Tibial nerve (tissue), 4 donors: ENCODE results near the gene ARMH2. TPM values are rescaled to one million over a fixed set of nuclear protein-coding genes. Genes with fewer than 3 reads are reported as not detected.

ENCODE experiments used
- DNase-seq, 2 donors: peaks; one replicate each; pipeline ENCODE4 v3.0.0-alpha.2; 2019; ENCODE audit warnings: low spot score in 2 of 2
- H3K27ac ChIP-seq, 4 donors: fragments of 200-600 bp; sonication (generic) in 3 of 4; one replicate each; pipeline ENCODE4 v1.5.1; 2017 to 2019; ENCODE audit warnings: mild to moderate bottlenecking in 1 of 4
- H3K27me3 ChIP-seq, 2 donors: fragments of 200-600 bp; sonication (generic) in 1 of 2; one replicate each; pipeline versions ENCODE4 v1.5.1 to v1.6.0; 2017 to 2019
- H3K36me3 ChIP-seq, 3 donors: fragments of 200-600 bp; sonication (generic); one replicate each; pipeline ENCODE4 v1.5.1; 2018 to 2019
- H3K4me1 ChIP-seq, 4 donors: fragments of 200-600 bp; sonication (generic) in 3 of 4; one replicate each; pipeline ENCODE4 v1.5.1; 2017 to 2019
- H3K4me3 ChIP-seq, 4 donors: fragments of 200-600 bp; sonication (generic) in 3 of 4; one replicate each; pipeline ENCODE4 v1.5.1; 2017 to 2019; ENCODE audit warnings: mild to moderate bottlenecking in 1 of 4, moderate library complexity in 1 of 4
- H3K9me3 ChIP-seq, 4 donors: fragments of 200-600 bp; sonication (generic) in 3 of 4; one replicate each; pipeline ENCODE4 v1.5.1; 2017 to 2019
- EP300 ChIP-seq, 2 donors: sonication (generic); formaldehyde crosslinking; IDR thresholded peaks; one replicate each; pipeline ENCODE4 v1.6.1; 2017; ENCODE audit warnings: antibody characterized with exemption in 2 of 2, mild to moderate bottlenecking in 1 of 2
- POLR2A ChIP-seq, 2 donors: fragments of 450-650 bp; IDR thresholded peaks; one replicate each; pipeline ENCODE4 v1.6.1; 2017; ENCODE audit warnings: antibody characterized with exemption in 2 of 2, mild to moderate bottlenecking in 2 of 2, moderate library complexity in 2 of 2
- WGBS, 2 donors: methylation state at CpG; one replicate each; pipeline ENCODE4 v1.1.5; 2018; 5-methylcytosine and 5-hydroxymethylcytosine counted together
- total RNA-seq, 4 donors: library from RNA; depleted of rRNA; stranded (reverse); fragments of >200 nt; gene quantifications; one replicate each; pipeline ENCODE4 v1.1.0, GENCODE V29; 2016
- TF ChIP-seq, protein P1 (sequence below), 5 experiments: fragments of 200-600 bp in 3 of 5; fragments of 450-650 bp in 2 of 5; sonication (generic) in 3 of 5; IDR thresholded peaks; one replicate each; pipeline ENCODE4 v1.5.1; 2016 to 2019; ENCODE audit warnings: antibody characterized with exemption in 5 of 5, mild to moderate bottlenecking in 3 of 5, moderate library complexity in 2 of 5

The ARMH2 gene
- total RNA-seq, 4 donors from 2014 or later: not detected

DNA sequence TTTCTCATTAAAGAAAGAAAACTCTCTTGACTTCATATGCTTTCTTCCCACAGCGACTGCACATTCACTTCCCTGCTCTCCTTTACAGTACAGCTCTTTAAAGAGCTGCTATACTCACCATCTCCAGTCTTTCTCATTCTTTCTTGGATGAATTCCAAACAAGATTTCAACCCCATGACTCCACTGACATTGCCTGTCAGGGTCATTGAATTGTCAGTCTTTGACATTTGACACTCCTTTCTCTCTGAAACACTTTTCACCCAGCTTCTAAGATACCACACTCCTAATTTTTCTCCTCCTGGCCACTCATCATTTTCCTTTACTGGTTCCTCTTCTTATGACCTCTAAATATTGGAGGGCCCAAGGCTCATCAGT, 811 bp upstream of the ARMH2 start:
- no peak for DNase-seq
- Histone ChIP-seq H3K4me3 (no peak overlapping the region), H3K36me3 (no peaks in the 10 kb centered on the region), H3K9me3 (no peaks in the 10 kb centered on the region), H3K4me1 (no peaks in the 10 kb centered on the region), H3K27me3 (no peaks in the 10 kb centered on the region), H3K27ac (no peak overlapping the region)
- TF ChIP-seq, protein P1, sequence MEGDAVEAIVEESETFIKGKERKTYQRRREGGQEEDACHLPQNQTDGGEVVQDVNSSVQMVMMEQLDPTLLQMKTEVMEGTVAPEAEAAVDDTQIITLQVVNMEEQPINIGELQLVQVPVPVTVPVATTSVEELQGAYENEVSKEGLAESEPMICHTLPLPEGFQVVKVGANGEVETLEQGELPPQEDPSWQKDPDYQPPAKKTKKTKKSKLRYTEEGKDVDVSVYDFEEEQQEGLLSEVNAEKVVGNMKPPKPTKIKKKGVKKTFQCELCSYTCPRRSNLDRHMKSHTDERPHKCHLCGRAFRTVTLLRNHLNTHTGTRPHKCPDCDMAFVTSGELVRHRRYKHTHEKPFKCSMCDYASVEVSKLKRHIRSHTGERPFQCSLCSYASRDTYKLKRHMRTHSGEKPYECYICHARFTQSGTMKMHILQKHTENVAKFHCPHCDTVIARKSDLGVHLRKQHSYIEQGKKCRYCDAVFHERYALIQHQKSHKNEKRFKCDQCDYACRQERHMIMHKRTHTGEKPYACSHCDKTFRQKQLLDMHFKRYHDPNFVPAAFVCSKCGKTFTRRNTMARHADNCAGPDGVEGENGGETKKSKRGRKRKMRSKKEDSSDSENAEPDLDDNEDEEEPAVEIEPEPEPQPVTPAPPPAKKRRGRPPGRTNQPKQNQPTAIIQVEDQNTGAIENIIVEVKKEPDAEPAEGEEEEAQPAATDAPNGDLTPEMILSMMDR (IDR thresholded peaks at IDR 0.05): no peak
- TF ChIP-seq EP300 (IDR thresholded peaks at IDR 0.05): no peak
- 44 to 62% methylated on average over 1 of the region's 1 CpG for WGBS, 2 donors

DNA sequence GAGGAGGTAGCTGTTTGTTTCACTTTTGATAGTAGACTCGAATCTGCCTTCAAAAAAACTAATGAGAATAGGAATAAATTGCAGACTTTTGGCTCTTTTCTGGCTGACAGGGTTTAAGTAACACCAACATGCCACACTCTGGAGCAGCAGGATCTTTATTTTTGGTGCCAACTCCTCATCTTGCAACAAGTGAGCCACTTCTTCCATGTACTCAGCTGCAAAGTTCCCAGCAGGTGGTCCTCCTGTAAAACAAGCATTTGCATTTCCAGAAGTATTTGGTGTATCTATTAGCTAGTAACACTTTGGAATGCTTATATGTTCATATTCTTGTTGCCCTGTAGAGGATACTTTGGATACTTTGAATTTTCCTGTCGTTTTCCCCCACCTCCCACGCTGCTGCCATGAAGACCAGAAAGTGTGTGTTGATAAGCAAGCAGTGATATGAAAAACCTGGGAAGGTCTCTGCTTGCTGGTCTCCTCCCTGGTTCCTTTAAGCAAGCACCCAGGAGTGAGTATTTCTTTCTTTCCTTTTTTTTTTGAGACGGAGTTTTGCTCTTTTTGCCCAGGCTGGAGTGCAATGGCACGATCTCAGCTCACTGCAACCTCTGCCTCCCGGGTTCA, 1.0 kb downstream of the ARMH2 start:
- no peaks in the 10 kb centered on the region for H3K27me3 ChIP-seq
- no peaks in the 10 kb centered on the region for H3K36me3 ChIP-seq
- DNase-seq: no peak
- H3K9me3 ChIP-seq: no peaks in the 10 kb centered on the region
- WGBS, 2 donors: 84 to 85% methylated on average over 6 of the region's 6 CpGs
- no peaks in the 10 kb centered on the region for H3K4me1 ChIP-seq
- H3K27ac ChIP-seq: no peak overlapping the region
- no peak overlapping the region for H3K4me3 ChIP-seq
- TF ChIP-seq, protein P1 (IDR thresholded peaks at IDR 0.05): no peak
- TF ChIP-seq POLR2A (IDR thresholded peaks at IDR 0.05): no peak
- no peak for TF ChIP-seq EP300 (IDR thresholded peaks at IDR 0.05)

DNA sequence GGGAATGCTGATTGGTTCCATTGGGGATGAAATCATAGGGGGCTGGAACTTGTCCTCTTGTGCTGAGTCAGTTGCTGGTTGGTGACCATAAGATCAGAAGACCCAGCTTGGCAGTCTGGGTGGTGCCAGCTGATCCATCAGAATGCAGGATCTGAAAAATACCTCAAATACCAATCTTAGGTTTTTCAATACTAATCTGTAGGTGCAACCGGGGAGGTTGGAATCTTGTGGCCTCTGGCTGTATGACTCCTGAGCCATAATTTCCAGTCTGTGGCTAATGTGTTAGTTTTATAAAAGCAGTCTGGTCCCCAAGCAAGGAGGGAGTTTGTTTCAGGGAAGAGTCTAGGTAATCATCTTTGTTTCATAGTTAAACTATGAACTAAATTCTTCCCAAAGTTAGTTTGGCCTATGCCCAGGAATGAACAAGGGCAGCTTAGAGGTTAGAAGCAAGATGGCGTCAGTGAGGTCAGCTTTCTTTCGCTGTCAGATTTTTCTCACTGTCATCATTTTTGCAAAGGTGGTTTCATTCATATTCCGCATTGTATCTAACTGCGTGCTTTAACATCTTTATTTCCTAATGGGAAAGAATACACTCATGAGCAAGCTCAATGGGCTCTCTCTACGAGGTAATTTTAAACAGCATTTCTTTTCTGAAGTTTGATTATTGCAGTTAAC, 2.0 kb downstream of the ARMH2 start:
- Histone ChIP-seq H3K36me3 (no peaks in the 10 kb centered on the region), H3K4me3 (no peak overlapping the region), H3K4me1 (no peaks in the 10 kb centered on the region), H3K27ac (no peak overlapping the region), H3K9me3 (no peaks in the 10 kb centered on the region), H3K27me3 (no peaks in the 10 kb centered on the region)
- no peak for DNase-seq
- 88 to 91% methylated on average over 6 of the region's 6 CpGs for WGBS, 2 donors
- TF ChIP-seq, protein P1 (IDR thresholded peaks at IDR 0.05): no peak
- TF ChIP-seq POLR2A (IDR thresholded peaks at IDR 0.05) (no peak), EP300 (IDR thresholded peaks at IDR 0.05) (no peak)

DNA sequence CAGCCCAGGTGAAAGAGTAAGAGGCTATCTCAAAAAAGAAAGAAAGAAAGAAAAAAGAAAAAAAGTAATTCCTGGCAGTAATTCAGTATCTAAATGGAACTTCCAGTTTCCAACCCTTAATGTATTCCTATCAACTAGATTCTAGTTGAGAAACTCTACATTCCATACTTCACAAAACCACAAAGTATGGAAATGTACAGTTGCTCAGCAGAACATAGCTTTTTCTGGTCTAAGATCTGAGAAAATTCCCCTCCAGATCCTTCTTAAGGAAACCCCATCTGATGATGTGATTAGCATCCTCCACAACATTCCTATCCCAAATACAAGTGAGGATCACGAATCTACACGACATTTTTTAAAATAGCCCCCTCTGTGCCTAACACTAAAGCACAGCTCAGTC, 3.6 kb downstream of the ARMH2 start:
- TF ChIP-seq EP300 (IDR thresholded peaks at IDR 0.05): no peak
- TF ChIP-seq, protein P1 (IDR thresholded peaks at IDR 0.05): no peak
- TF ChIP-seq POLR2A (IDR thresholded peaks at IDR 0.05): no peak
- H3K9me3 ChIP-seq: no peaks in the 10 kb centered on the region
- H3K4me3 ChIP-seq: no peak overlapping the region
- no peaks in the 10 kb centered on the region for H3K27me3 ChIP-seq
- no peaks in the 10 kb centered on the region for H3K4me1 ChIP-seq
- no peak for DNase-seq
- WGBS, 2 donors: 92 to 96% methylated on average over 2 of the region's 2 CpGs
- H3K27ac ChIP-seq: no peak overlapping the region
- H3K36me3 ChIP-seq: no peaks in the 10 kb centered on the region

DNA sequence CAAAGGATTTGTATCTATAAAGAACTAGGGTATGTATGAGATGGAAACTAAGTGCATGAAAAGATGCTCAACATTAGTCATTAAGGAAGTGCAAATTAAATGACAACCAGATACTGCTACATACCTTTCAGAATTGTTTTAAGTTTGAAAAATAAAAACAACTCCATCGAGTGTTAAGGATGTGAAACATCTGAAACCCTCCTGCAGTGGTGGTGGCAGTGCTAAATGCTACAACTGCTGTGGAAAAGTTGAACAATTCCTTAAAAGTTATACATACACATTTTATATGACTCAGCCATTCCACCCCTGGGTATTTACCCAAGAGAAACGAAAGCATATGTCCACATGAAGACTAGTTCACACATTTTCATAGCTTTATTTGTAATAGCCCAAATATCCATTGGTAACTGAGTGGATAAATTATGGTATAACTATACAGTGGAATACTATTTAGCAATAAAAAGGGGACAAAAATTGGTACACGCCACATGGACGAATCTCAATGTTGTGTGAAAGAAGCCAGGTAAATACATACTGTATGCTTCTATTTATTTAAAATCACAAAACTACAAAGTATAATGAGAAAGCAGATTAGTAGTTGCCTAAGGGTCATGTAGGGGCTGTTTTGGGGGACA, 10.6 kb downstream of the ARMH2 start:
- no peaks in the 10 kb centered on the region for H3K27me3 ChIP-seq
- no peaks in the 10 kb centered on the region for H3K9me3 ChIP-seq
- H3K4me1 ChIP-seq: no peaks in the 10 kb centered on the region
- TF ChIP-seq EP300 (IDR thresholded peaks at IDR 0.05) (no peak), POLR2A (IDR thresholded peaks at IDR 0.05) (no peak)
- TF ChIP-seq, protein P1 (IDR thresholded peaks at IDR 0.05): no peak
- peaks cover 0 to 49% (median 0%) of the 10 kb centered on the region in 3 donors for H3K36me3 ChIP-seq
- whole genome bisulfite sequencing, 2 donors: 93 to 95% methylated on average over 4 of the region's 4 CpGs
- H3K4me3 ChIP-seq: no peak overlapping the region
- no peak overlapping the region for H3K27ac ChIP-seq
- no peak for DNase-seq
